ENCODE results near the gene ZNF644.

DNA sequence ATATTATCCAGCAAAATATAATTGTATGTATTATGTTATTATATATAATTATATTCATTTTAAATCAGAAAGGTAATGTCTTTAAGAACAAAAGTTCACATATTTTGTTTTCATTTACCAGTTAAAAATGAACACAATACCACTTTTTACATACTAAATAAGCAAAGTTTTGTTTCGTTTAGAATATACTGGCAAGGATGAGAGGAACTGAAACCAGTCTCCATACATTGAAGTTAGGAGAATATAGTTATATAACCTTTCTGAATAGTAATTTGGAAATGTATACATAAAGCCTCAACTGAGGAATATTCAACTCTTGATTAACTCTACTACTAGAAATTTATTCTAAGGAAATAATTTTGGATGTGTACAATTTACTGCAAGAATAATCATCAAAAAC, 110.5 kb downstream of the ZNF644 start:
- TF ChIP-seq, protein P1, sequence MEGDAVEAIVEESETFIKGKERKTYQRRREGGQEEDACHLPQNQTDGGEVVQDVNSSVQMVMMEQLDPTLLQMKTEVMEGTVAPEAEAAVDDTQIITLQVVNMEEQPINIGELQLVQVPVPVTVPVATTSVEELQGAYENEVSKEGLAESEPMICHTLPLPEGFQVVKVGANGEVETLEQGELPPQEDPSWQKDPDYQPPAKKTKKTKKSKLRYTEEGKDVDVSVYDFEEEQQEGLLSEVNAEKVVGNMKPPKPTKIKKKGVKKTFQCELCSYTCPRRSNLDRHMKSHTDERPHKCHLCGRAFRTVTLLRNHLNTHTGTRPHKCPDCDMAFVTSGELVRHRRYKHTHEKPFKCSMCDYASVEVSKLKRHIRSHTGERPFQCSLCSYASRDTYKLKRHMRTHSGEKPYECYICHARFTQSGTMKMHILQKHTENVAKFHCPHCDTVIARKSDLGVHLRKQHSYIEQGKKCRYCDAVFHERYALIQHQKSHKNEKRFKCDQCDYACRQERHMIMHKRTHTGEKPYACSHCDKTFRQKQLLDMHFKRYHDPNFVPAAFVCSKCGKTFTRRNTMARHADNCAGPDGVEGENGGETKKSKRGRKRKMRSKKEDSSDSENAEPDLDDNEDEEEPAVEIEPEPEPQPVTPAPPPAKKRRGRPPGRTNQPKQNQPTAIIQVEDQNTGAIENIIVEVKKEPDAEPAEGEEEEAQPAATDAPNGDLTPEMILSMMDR (IDR thresholded peaks at IDR 0.05; ENCODE audit: low read length) = no peak
- TF ChIP-seq EZH2 (optimal IDR thresholded peaks at IDR 0.05; ENCODE audit: low read depth, low read length) (no peak), EZH2phosphoT487 (IDR thresholded peaks at IDR 0.05; ENCODE audit: low read length) (no peak)
